ENCODE results near the gene PKN1. TPM values are rescaled to one million over a fixed set of nuclear protein-coding genes. Genes with fewer than 3 reads are reported as not detected.
A peak's percentile ranks its signal among the peaks of the same experiment; 100 is the strongest.

Gene PKN1
- total and polyA plus RNA-seq, 9 of the 15 experiments (the other 6 are each of a cell fraction or from before 2014, with no cell fraction given), result 0.30 to 228 (median 77.5) TPM

GRCh38 chr19:14407605-14408484 lies 25.3 kb upstream of the PKN1 start (continued):
- TF ChIP-seq ZNF165 (CRISPR knock-in tag; IDR thresholded peaks at IDR 0.05; ENCODE audit: borderline replicate concordance) (no peak), ZNF124 (CRISPR knock-in tag; IDR thresholded peaks at IDR 0.05) (no peak), EP400 (IDR thresholded peaks at IDR 0.05) (no peak), GABPB1 (CRISPR knock-in tag; IDR thresholded peaks at IDR 0.05) (no peak), HMGN3 (IDR thresholded peaks at IDR 0.05; ENCODE audit: borderline replicate concordance, extremely low read depth, insufficient read length, low read depth, low read length) (peak; percentile 76), NRF1 (conservative IDR thresholded peaks at IDR 0.05 in 1 of 2, IDR thresholded peaks at IDR 0.05 in 1 of 2) (no peak), HOXB6 (CRISPR knock-in tag; IDR thresholded peaks at IDR 0.05; ENCODE audit: borderline replicate concordance) (0 out of 2 replicates have a peak, but pooled peaks have one; percentile 47), CTCF (IDR thresholded peaks at IDR 0.05 in 2 of 3, conservative IDR thresholded peaks at IDR 0.05 in 1 of 3; ENCODE audit: insufficient read depth in 2 of 3, low read depth in 1 of 3, low read length in 3 of 3) (no peak), EZH2 (IDR thresholded peaks at IDR 0.05; ENCODE audit: borderline replicate concordance, low read depth, low read length) (no peak), KLF10 (CRISPR knock-in tag; IDR thresholded peaks at IDR 0.05) (no peak), CEBPB (tag; IDR thresholded peaks at IDR 0.05) (no peak), NUFIP1 (IDR thresholded peaks at IDR 0.05; ENCODE audit: partially characterized antibody) (no peak), TCF7L2 (IDR thresholded peaks at IDR 0.05; ENCODE audit: low read depth, low read length) (no peak), NBN (IDR thresholded peaks at IDR 0.05; ENCODE audit: low read depth) (no peak), ZNF146 (CRISPR knock-in tag; IDR thresholded peaks at IDR 0.05; ENCODE audit: unreplicated experiment) (no peak), ATF7 (IDR thresholded peaks at IDR 0.05) (no peak), ZNF584 (CRISPR knock-in tag; IDR thresholded peaks at IDR 0.05; ENCODE audit: low read depth) (no peak), CEBPG (CRISPR knock-in tag; IDR thresholded peaks at IDR 0.05) (peak; percentile 15; the same call in 1 of the 2 replicates), CEBPG (tag; conservative IDR thresholded peaks at IDR 0.05 in 1 of 2, IDR thresholded peaks at IDR 0.05 in 1 of 2) (no peak), PHTF2 (CRISPR knock-in tag; IDR thresholded peaks at IDR 0.05) (no peak), MTA3 (IDR thresholded peaks at IDR 0.05; ENCODE audit: borderline replicate concordance) (no peak), DNMT1 (IDR thresholded peaks at IDR 0.05) (no peak), POLR2AphosphoS2 (IDR thresholded peaks at IDR 0.05; ENCODE audit: low read length) (peak; percentile 93)
- TF ChIP-seq, protein P1, sequence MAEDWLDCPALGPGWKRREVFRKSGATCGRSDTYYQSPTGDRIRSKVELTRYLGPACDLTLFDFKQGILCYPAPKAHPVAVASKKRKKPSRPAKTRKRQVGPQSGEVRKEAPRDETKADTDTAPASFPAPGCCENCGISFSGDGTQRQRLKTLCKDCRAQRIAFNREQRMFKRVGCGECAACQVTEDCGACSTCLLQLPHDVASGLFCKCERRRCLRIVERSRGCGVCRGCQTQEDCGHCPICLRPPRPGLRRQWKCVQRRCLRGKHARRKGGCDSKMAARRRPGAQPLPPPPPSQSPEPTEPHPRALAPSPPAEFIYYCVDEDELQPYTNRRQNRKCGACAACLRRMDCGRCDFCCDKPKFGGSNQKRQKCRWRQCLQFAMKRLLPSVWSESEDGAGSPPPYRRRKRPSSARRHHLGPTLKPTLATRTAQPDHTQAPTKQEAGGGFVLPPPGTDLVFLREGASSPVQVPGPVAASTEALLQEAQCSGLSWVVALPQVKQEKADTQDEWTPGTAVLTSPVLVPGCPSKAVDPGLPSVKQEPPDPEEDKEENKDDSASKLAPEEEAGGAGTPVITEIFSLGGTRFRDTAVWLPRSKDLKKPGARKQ (CRISPR knock-in tag; IDR thresholded peaks at IDR 0.05), result no peak
- TF ChIP-seq, protein P2, sequence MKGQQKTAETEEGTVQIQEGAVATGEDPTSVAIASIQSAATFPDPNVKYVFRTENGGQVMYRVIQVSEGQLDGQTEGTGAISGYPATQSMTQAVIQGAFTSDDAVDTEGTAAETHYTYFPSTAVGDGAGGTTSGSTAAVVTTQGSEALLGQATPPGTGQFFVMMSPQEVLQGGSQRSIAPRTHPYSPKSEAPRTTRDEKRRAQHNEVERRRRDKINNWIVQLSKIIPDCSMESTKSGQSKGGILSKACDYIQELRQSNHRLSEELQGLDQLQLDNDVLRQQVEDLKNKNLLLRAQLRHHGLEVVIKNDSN (CRISPR knock-in tag; IDR thresholded peaks at IDR 0.05), result peak; percentile 45; the same call in 1 of the 2 replicates
